Fibroblast of gingiva (primary cell): Measurements from ENCODE around the gene ADIG.

ENCODE experiments used
- DNase-seq: peaks from one replicate; pipeline ENCODE4 v3.0.0-alpha.2; 2011; ENCODE audit warnings: low read depth

The ADIG gene

DNA sequence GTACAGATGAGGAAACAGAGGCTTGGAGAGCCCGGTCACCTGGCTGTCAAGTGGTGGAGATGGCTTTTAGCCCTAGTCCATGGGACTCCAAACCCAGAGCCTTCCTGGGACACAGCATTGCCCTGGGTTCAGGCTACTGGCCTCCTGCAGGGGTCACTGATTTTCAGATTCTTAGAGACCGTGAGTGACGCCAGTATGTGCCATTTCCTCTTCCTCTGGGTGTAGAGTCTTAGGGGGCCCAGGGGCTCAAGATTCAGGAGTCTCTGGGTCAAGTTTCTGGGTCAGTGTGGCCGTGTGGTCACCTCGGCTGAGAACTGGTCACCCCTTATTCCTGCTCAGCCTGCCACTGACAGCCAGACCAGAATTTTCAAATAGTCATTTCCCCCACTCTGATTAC lies 21.2 kb downstream of the ADIG start:
- DNase-seq, result no peak

- no peak for DNase-seq
Measured at GRCh38 chr20:38603286-38603685, 22.3 kb downstream of the ADIG start.

DNA sequence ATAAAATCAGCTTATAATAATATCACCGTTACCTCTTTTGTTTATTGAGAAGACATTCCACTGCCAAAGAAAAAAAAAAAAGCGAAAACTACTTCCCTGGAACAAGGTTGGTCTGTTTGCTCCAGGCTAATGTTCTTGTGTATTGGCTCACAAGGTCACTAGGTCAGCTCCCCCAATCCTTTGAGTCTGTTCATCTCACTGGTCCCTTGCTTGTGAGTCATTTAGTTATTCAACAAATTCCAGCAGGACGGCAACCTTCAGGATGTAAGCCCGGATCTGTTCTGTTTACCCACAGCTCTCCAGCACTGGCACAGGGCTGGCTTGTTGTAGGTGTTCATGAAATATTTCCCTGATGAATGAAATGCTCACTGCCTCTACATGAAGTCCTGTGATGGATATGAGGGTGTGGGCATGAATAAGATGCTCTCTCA lies 23.9 kb downstream of the ADIG start:
- DNase-seq, result no peak

- DNase-seq, result no peak
Measured at GRCh38 chr20:38607351-38607750, 26.4 kb downstream of the ADIG start.

DNA sequence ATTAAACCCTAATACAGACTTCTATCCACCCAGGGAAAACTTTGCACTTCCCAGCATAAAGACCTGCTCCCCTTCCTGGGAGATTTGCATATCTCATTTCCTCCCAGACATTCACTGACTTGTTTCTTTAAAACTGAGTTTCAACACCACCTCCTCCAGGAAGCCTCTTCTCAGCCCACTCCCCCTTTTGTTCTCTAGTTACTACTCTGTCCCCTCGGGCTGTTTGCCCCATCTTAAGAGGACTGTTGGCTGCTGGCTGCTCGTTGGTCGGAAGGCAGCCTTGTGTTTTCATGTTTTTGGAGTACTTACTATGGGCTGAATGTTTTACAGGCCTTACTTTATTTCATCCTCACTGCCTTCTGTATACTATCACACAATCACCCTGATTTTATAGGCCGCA lies 27.2 kb downstream of the ADIG start:
- no peak for DNase-seq

- no peak for DNase-seq
Measured at GRCh38 chr20:38609815-38610214, 28.8 kb downstream of the ADIG start.

GRCh38 chr20:38610521-38610920 lies 29.5 kb downstream of the ADIG start:
- no peak for DNase-seq

GRCh38 chr20:38612751-38613515 lies 31.9 kb downstream of the ADIG start:
- no peak for DNase-seq

DNA sequence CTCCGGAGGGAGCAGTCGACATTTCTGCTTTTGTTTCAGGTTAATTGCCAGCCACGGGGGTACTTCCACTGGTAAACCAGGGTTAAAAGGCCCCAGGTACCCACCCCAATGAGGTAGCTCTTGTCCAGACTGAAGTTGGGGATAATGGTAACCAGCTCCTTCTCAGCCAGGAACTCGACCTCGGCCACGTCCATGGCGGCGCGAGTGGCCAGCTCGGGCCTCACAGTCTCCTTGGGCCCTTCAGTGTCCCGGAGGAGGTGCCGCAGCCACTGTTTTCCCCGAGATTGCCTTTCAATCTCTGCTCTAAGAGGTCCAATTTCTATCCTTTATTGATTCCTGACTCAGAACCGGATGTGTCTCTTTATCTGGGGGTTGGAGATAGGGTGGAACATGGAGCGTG lies 34.3 kb downstream of the ADIG start:
- DNase-seq, result no peak

DNA sequence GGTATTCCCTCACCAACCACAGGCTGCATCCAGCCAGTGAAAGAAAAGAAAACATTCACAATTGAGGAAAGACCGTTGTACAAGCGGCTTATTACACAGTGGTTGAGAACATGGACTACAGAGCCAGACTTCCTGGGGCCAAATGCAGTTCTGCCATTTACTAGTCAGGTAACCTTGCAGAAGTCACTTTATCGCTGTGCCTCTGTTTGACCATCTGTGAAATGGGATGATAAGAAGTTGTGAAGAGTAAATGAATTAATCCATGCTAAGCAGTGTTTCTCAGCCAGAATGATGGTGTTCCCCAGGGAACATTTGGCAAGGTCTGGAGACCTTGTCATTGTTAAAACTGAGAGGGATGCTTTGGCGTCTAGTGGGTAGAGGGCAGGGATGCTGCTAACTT lies 35.5 kb downstream of the ADIG start:
- no peak for DNase-seq

- DNase-seq, result no peak
Measured at GRCh38 chr20:38617011-38617829, 36.2 kb downstream of the ADIG start.

- no peak for DNase-seq
Measured at GRCh38 chr20:38617830-38618196, 36.8 kb downstream of the ADIG start.

- no peak for DNase-seq
Measured at GRCh38 chr20:38620441-38620840, 39.4 kb downstream of the ADIG start.

DNA sequence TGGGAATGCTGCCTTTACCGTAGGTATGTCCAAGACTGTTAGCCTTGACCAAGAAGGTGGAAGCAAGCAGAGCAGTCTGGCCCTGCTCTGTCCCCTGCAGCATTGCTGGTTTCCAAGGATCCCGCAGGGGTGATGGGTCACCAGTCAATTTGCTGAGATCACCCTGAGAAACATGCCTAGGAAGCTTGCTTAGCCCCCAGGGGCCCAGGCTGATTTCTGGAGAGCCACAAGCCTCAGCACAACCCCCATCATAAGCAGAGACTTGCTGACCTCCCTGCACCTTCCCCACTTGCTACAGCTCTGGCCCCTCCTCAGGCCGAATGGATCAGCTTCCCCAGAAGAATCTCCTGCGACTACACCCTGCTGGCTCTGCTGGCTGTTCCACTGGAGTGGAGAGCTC lies 42.1 kb downstream of the ADIG start:
- no peak for DNase-seq

DNA sequence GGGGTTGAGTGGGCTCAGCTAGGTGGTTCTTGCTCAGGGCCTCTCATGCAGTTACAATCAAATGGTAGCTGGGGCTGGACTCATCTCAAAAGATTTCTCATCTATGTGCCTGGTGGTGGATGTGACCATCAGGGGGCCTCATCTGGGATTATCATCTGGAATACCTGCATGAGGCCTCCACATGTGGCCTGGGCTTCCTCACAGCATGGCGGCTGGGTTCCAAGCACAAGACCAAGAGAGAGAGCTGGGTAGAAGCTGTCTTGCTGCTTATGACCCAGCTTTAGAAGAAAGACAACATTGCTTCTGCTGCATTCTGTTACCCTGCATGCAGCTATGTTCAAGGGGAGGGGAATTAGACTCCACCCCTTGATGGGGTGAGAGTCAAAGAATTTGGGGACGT lies 43.1 kb downstream of the ADIG start:
- DNase-seq, result no peak

- DNase-seq, result no peak
Measured at GRCh38 chr20:38625896-38626295, 44.9 kb downstream of the ADIG start.

DNA sequence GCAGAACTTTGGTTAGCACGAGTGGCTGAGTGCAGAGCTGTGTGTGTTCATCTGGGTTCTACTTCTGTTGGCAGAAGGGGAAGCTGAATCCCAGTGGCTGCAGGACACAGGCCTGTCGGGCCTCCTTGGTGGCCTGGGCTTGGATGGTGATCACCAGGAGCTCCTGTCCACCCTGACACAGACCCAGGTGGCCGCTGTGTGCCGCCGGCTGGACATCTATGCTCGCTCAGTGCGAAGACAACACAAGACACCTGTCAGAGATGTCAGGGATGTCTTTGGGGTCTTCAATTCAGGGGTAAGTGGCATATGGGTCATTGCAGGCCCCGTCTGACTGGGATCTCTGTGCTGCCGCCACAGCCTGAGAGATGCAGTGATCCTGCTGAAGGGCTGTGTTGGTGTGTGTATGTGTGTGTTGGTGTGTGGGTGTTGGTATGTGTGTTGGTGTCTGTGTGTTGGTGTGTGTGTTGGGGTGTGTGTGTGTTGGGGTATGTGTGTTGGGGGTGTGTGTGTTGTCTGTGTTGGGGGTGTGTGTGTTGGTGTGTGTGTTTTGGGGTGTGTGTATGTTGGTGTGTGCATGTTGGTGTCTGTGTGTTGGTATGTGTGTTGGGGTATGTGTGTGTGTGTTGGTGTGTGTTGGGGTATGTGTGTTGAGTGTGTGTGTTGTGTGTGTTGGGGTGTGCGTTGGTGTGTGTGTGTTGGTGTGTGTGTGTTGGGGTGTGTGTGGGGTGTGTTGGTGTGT lies 46.1 kb downstream of the ADIG start:
- DNase-seq, result no peak

- DNase-seq, result no peak
Measured at GRCh38 chr20:38628580-38629470, 47.8 kb downstream of the ADIG start.

- DNase-seq, result no peak
Measured at GRCh38 chr20:38629979-38630378, 49.0 kb downstream of the ADIG start.

DNA sequence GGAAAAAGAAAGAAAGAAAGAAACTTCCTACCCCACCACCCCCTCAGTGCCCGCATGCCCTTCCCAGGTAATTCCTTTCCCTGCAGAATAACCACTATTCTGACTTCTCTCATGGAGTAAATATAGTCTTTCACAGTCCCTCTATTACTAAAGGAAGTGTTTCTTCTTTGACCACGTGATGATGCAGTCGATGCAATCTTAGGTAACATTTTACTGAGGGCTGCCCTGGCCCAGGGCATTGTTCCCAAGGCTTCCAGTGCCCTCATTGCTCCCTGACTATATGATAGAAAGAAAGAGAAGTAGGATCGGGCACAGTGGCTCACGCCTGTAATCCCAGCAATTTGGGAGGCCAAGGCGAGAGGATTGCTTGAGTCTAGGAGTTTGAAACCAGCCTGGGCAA lies 49.7 kb downstream of the ADIG start:
- DNase-seq, result no peak

DNA sequence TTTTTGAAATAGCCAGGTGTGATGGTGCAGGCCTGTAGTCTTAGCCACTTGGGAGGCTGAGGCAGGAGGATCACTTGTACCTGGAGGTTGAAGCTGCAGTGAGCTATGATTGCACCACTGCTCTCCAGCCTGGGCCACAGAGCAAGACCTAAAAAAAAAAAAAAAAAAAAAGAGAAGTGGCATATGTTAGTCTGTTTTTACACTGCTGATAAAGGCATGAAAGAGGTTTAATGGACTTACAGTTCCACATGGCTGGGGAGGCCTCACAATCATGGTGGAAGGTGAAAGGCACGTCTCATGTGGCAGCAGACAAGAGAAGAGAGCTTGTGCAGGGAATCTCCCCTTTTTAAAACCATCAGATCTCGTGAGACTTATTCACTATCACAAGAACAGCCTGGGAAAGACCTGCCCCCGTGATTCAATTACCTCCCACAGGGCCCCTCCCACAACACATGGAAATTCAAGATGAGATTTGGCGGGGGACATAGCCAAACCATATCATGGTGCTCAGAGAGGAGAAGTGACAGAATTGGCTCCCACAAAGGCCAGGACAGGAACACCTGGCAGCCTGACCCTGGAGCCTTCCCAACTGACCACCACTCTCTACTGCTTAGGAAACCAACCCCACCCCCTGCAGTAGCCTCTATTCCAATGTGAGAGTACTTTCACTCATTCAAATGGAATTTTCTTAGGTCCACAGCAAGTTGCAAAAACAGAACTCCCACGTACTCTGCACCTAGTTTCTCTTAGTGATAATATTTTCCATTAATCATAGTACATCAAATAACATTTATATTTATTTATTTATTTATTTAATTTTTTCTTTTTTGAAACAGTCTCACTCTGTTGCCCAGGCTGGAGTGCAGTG lies 50.4 kb downstream of the ADIG start:
- no peak for DNase-seq
